Hippocampal formation (tissue), 2 donors: Measurements from ENCODE around the gene CDS2.
"Not testable (repeated sequence)": the region's sequence is repeated elsewhere in the genome, so short reads cannot be mapped to it uniquely, and the experiment has no call there.

Experiments used
- DNase-seq, 2 donors: peaks; one replicate each; lab custom pipeline; 2025; lab: John Stamatoyannopoulos, UW

The CDS2 gene

GRCh38 chr20:5126512-5127203 is at the start of gene CDS2:
Gene CDS2 (plus strand): TSS chr20:5127008. CDS start chr20:5127093, 85 bp downstream.
- peak; percentile 99 to 100 for DNase-seq

- DNase-seq: no peak
Observed at GRCh38 chr20:5077761-5078387, 48.9 kb upstream of the CDS2 start.

GRCh38 chr20:5078399-5078958 is 48.3 kb upstream of the CDS2 start:
- DNase-seq: peak in 1 of 2 donors; percentile 56

- DNase-seq: peak in 1 of 2 donors; percentile 17
Observed at GRCh38 chr20:5080384-5080877, 46.4 kb upstream of the CDS2 start.

- DNase-seq: no peak
Observed at GRCh38 chr20:5085380-5085779, 41.4 kb upstream of the CDS2 start.

- no peak for DNase-seq
Observed at GRCh38 chr20:5088688-5089087, 38.1 kb upstream of the CDS2 start.

- no peak for DNase-seq
Observed at GRCh38 chr20:5090191-5090590, 36.6 kb upstream of the CDS2 start.

- DNase-seq: no peak
Observed at GRCh38 chr20:5091902-5092301, 34.9 kb upstream of the CDS2 start.

GRCh38 chr20:5092765-5093339 is 34.0 kb upstream of the CDS2 start:
- no peak for DNase-seq

- DNase-seq: no peak
Observed at GRCh38 chr20:5095454-5095853, 31.4 kb upstream of the CDS2 start.

GRCh38 chr20:5095931-5096330 is 30.9 kb upstream of the CDS2 start:
- no peak for DNase-seq

- no peak for DNase-seq
Observed at GRCh38 chr20:5096463-5096862, 30.3 kb upstream of the CDS2 start.

GRCh38 chr20:5099009-5099408 is 27.8 kb upstream of the CDS2 start:
- not testable (repeated sequence) for DNase-seq

GRCh38 chr20:5099909-5100308 is 26.9 kb upstream of the CDS2 start:
- not testable (repeated sequence) for DNase-seq

- peak; percentile 60 to 63 for DNase-seq
Observed at GRCh38 chr20:5100684-5101347, 26.0 kb upstream of the CDS2 start.

- no peak for DNase-seq
Observed at GRCh38 chr20:5104479-5104878, 22.3 kb upstream of the CDS2 start.

- DNase-seq: peak in 1 of 2 donors; percentile 35
Observed at GRCh38 chr20:5109276-5109675, 17.5 kb upstream of the CDS2 start.

GRCh38 chr20:5113615-5113986 is 13.2 kb upstream of the CDS2 start:
- no peak for DNase-seq

GRCh38 chr20:5114403-5114802 is 12.4 kb upstream of the CDS2 start:
- no peak for DNase-seq

- DNase-seq: no peak
Observed at GRCh38 chr20:5116875-5117274, 9.9 kb upstream of the CDS2 start.

GRCh38 chr20:5118220-5119142 is 8.3 kb upstream of the CDS2 start:
- DNase-seq: no peak
